ENCODE results near the gene NR6A1.

GRCh38 chr9:124505006-124505900 is 265.9 kb downstream of the NR6A1 start:
- TF ChIP-seq CTCF (IDR thresholded peaks at IDR 0.05; ENCODE audit: low read depth, low read length, poor library complexity, severe bottlenecking) (no peak), EZH2phosphoT487 (IDR thresholded peaks at IDR 0.05; ENCODE audit: borderline replicate concordance, low read length) (no peak)
